NCI-H226 (cell line): ENCODE results near the gene SERPINB1.
"Not testable (repeated sequence)": the region's sequence is repeated elsewhere in the genome, so short reads cannot be mapped to it uniquely, and the experiment has no call there.

ENCODE experiments used
- DNase-seq: peaks from one replicate; pipeline ENCODE4 v3.0.0-alpha.2; 2015

The SERPINB1 gene

DNA sequence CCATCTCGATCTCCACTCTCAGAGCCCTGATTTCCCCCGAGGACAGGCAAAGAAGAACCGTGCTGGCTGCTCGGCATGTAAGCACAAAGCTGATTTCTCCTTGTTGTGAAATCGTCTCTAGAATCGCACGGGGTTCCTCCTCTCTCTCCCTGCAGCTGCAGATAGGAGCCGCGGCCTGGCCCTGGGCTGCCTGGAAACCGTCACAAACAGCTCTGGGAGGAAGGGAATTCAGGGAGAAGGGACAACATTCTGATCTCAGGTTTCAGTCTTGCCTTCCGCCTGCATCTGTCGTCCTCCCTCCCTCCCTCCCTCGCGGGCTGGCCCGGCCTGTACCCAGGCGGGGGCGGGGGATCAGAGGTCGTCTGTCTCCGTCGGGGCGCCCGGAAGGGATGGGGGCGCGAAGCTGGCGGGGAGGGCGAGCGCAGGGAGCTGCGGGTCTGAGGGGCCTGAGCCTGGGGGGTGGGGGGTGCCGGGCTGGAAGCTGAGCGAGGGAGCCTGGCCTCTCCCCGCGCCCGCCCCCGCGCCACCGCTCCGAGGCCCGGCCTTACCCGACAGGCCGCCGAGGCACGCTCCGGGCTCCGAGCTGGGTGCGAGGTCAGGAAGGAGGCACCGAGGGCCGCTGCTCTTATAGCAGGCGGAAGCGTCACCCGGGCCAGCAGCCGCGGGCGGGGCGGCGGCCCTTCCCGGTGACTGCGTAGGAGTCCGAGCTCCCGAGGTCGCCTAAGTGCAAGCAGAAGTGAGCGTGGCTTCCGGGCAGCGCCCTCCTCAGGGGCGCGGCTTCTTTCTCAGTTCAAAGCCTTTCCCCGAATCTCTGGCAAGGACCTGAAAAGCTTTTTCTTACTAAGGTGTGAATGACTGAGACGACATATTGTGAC, at the start of gene SERPINB1:
SERPINB1 (minus strand) TSS at position 600 of the 875 bp plus-strand sequence. CDS start 1,277 bp downstream, outside the sequence.
- peak; percentile 76 for DNase-seq

DNA sequence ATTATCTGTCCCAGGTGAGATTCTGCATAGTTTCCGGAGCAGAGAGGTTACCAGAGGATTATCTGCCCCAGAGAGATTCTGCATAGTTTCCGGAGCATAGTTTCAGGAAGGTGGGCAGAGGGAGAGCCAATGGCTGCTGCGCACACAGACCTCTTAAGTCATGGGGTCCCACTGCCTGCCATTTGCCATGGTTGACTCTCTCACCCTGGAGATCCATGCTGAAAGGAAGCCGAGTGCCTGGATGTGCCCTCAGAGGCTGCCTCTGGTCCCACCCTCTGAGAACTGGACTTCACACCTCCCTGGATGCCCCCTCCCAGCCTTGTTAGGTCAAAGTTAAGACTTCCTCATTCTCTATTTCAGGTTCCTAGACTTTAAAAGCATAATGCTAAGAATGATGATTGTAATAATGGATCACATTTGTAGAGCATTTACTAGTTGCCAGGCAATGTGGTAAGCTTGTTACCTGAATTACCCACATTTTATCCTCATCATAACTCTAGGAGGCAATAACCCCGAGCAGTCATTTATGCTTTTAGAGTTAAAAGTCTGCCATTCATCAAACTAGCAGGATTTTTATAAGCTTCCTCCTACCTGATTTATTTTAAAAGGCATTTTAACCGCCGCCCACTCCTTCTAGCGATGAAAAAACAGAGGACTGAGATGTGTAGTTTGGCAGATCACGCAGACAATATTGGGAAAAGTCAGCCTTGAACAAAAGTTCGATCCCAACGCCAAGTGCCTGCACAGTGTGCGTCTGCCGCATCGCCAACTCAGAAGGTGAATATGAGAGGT, 49.5 kb upstream of the SERPINB1 start:
- DNase-seq, result no peak

DNA sequence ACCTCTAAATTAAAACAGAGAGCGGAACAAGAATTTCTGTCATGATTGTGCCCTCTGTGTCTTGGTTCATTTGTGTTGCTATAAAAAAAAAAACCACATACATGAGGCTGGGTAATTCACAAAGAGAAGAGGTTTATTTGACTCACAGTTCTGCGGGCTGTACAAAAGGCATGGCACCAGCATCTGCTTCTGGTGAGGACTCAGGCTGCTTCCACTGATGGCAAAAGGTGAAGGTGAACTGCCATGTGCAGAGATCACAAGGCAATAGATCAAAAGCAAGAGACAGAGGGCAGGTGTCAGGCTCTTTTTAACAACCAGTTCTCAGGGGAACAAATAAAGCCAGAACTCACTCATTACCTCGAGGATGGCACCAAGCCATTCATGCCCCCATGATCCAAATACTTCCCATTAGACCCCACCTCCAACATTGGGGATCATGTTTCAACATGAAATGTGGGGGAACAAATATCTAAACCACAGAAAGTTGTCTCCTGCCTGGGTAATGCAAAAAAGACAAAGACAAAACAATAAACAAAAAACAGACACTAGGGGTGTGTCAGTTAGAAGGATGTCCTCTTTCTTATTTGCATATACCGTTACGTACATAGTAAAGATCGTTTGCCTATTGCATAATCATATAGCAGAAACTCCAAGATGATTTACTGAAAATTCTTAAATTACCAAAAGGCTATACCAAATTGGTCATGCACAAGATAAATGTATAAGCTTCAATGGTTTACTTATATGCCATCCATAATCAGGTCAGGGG, 44.5 kb upstream of the SERPINB1 start:
- no peak for DNase-seq

DNA sequence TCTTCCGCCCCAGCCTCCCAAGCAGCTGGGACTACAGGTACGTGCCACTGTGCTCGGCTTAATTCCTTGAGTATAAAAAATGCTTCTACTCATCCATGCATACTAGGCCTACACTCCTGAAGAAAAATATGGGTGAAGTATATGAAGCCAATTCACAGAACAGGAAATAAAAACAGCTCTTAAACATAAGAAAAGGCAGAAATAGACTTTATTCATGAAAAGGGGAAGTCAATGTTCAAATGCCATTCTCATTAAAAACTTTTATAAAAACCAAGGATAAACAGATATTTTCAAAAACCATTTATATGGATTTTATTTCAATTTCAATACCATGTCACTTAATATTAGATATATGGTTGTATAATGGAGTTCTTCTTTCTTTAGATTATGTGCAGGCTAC, 43.1 kb upstream of the SERPINB1 start:
- no peak for DNase-seq

DNA sequence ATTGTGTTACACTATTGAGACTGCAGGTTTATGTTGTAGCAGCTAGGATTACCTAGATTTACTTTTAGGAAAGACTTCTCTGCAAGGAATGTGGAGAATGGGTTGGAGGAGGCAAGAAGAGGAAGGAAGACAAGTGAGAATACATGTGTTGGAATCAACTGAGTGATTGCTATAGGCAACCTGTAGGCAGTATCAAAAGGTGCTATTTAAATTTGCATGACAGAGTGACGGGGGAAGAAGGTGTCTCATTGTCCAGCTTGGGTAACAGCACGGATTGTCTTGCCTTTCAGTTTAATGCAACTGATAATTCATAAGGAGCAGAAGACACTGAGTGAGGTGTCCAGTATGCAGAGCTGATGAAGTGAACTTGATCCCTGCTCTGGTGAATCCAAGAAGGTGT, 42.0 kb upstream of the SERPINB1 start:
- no peak for DNase-seq

DNA sequence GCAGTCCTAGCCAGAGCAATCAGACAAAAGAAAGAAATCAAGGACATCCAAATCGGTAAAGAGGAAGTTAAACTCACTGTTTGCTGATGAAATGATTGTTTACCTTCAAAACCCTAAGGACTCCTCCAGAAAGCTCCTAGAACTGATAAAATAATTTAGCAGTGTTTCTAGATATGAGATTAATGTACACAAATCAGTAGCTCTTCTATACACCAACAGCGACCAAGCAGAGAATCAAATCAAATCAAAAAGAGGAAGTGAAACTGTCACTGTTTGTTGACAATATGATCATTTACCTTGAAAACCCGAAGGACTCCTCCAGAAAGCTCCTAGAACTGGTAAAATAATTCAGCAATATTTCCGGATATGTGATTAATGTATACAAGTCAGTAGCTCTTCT, 39.8 kb upstream of the SERPINB1 start:
- DNase-seq, result no peak

DNA sequence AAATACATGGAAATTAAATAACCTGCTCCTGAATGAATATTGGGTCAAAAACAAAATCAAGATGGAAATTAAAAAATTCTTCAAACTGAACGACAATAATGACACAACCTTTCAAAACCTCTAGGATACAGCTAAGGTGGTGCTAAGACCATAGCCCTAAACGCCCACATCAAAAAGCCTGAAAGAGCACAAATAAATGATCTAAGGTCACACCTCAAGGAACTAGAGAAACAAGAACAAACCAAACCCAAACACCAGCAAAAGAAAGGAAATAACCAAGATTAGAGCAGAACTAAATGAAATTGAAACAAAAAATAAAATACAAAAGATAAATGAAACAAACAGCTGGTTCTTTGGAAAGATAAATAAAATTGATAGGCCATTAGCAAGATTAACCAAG, 38.5 kb upstream of the SERPINB1 start:
- DNase-seq, result not testable (repeated sequence)

DNA sequence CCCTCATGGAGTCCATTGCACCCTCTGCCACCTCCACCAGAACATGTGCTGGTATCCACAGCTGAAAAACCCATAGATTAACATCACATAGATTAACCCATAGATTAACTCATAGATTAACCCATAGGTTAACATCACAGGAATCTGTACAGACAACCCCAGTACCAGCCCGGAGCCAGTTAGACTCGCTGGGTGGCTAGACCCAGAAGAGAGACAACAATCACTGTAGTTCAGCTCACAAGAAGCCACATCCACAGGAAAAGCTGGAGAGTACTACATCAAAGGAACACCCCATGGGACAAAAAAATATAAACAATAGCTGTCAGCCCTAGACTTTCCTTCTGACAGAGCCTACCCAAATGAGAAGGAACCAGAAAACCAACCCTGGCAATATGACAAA, 36.3 kb upstream of the SERPINB1 start:
- DNase-seq, result no peak

DNA sequence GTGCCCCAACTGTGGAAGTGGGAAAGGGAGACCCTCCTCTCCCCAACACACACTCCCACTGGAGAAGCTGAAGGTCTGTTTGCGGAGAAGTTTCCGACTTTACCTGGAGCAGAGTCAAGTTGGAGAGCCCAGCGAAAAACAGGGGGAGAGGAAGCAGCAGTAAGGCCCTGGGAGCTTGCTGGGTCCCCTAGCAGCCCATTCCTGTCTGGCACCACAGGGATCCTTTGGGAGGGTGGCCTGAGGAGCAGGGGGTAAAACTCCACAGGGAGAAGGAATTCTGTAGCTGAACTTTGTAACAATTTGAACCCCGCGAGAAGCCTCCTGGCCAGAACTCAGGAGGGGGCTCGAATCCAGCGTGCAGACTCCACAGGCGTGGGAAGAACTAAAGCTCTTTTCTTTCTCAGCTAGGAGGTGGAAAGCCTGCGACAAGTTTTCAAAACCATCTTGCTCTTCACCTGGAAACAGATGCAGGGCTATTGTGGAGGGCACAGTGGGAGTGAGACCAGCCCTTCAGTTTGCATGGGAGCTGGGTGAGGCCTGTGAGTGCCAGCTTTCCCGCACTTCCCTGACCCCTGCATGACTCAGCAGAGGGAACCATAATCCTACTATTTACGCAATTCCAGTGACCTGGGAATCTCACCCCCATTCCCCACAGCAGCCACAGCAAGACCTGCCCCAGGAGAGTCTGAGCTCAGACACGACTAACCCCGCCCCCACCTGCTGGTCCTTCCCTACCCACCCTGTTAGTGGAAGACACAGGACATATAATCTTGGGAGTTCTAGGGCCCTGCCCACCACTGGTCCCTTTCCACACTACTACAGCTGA, 35.6 kb upstream of the SERPINB1 start:
- DNase-seq, result peak; percentile 62

DNA sequence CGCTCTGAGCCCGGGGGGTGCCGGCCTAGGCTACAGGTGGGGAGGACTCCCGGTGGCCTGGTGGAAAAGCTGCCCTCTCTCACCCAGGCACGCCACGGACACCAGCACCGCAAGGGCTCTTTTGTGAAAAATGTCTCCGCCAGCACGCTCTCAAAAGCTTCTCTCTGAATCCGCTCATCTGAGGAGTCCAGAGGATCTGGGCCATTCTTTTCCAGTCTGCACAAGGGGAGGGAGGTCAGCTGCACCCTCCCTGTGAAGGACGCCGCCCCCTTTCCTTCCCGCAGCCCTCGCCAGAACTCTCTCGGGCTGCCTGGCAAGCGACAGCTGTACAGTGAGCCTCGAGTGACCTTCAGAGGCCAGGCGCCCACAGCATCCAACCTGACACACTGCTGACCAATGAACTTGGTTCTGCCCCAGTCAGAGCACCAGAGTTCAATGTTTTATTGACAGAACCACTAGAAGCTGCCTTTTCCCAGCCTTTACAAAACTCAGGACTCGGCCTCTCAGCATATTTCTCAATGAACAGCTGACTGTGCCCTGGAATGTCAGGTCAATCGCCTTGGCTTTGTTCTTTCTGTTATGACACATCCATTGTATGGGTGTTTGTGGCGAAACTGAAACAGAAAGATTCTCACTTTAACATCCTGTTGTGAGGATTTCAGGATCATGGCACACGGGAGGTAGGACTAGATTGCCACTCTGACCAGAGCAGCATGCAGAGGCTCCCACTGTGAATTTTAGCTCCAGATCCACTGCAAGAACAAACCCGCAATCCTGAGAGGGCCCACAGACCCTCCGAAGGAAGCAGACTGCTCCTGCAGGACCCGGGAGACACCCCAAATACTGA, 34.8 kb upstream of the SERPINB1 start:
- DNase-seq, result peak; percentile 81

DNA sequence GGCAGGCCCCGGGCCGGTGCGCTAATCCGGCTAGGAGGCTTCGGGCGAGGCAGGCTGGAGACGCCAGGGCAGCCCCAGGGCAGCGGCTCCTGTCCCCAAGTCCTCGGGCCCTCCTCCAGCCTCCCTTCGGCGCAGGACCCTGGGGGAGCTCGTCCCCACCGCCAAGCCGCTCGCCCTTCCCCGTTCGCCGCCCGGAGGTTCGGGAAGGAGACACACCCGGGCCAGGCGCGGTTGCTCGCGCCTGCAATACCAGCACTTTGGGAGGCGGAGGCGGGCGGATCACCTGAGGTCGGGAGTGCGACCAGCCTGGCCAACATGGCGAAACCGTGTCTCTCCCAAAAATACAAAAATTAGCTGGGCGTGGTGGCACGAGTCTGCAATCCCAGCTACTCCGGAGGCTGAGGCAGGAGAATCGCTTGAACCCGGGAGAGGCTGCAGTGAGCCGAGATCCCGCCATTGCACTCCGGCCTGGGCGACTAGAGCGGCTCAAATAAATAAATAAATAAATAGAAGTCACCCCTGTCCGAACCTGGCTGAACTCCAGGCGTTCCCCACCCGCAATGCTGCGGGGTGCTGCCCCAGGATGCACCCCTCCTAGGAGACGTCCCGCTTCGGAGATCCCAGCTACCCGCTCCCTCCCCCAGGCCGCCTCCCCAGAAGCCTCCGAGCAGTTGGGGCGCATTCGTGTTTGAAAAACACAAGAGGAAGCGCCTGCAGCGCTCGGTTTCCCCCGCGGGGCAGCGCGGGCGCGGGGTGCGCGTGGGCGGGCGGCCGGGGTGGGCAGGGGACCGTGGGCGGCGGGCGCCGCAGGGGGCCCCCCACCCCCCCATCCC, 33.9 kb upstream of the SERPINB1 start:
- no peak for DNase-seq

DNA sequence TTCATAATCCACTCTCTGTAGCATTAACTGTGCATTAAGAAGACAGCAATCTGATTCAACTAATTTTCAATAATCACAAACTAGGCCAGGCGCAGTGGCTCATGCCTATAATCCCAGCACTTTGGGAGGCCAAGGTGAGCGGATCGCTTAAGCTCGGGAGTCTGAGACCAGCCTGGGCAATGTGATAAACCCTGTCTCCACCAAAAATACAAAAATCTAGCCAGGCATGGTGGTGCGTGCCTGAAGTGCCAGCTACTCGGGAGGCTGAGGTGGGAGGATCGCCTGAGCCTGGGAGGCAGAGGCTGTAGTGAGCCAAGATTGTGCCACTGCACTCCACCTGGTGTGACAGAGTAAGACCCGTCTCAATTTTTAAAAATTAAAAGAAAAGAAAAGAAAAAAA, 32.0 kb upstream of the SERPINB1 start:
- no peak for DNase-seq

DNA sequence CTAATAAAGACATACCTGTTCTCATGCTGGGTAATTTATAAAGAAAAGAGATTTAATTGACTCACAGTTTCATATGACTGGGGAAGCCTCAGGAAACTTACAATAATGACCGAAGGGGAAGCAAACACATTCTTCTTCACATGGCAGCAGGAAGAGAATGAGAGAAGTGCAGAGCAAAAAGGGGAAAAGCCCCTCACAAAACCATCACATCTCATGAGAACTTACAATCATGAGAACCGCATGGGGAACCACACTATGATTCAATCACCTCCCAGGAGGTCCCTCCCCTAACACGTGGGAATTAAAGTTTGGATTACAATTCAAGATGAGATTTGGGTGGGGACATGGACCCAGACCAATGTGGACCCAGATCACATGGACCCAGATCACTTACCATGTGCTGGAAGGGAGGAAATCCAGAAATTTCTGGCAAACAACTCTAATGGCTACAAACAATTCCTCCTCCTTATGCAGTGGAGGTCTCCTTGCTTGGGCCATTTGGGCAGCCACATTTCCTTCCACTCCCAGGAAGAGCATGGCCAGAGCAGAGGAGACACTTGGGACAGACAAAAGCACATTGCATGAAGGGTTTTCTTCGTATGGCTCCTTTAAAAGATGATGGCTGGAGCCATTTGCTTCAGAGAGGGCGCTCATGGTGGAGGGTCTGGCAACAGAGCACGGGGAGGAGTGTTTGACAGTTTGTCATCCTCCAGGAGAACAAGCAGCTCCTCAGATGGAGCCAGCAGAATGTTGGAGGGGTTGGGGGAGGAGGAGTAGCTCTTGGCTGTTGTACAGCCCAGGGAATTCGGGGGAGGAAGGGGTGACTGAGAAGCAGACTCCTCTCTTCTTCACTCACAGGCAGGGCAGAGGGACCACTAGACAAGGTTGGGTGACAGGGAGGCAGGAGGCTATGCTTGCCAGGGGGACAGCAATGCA, 31.0 kb upstream of the SERPINB1 start:
- DNase-seq, result no peak

DNA sequence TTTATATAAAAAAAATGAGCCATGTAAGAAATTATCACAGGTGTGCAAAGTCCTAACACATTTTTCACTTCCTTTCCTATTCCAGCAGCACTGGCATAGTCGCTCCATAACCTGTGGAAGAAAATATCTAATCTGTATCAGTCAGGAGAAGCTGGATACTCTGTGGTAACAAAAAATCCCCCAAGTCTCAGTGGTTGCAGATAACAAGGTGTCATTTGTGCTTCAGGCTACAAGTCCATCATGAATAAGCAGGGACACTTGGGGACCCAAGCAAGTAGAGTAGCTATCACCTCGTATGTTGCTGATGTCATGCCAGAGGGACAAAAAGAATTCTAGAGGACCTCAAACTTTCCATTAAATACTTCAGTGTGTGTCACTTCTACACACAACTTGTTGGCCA, 30.3 kb upstream of the SERPINB1 start:
- no peak for DNase-seq

DNA sequence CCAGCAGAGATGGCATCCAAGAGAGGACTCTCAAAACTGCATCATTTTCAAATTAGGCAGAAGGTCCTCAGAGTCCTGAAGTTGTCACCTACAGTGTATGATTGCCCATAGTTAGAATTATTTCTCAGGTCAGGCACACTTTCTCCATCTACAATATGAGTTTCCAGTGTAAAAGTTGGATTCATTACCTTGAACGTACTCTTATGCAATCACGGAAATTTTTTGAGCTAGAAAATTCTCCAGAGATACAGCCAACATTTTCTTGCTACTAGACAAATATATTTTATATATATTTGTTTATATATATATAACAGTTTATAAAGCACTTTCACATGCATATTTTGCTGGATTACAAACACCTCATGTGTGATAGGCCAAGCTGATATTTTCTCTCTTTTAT, 29.4 kb upstream of the SERPINB1 start:
- no peak for DNase-seq

DNA sequence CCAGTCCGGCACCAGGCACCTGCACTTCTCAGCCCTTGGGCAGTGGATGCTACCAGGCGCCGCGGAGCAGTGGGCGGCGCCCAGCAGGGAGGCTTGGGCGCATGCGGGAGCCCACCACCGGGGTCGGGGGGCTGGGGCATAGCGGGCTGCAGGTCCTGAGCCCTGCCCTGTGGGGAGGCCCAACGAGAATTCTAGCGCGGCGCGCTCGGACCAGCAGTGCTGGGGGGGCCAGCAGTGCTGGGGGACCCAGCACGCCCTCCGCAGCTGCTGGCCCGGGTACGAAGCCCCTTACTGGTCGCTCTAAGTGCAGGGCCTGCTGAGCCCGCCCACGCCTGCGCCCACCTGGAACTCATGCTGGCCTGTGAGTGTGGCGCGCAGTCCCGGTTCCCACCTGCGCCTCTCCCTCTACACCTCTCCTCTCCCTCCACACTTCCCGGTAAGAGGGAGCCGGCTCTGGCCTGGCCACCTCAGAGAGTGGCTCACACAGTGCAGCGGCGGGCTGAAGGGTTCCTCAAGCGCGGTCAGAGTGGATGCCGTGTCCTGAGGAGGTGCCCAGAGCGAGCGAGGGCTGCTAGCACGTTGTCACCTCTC, 28.5 kb upstream of the SERPINB1 start:
- DNase-seq, result no peak

DNA sequence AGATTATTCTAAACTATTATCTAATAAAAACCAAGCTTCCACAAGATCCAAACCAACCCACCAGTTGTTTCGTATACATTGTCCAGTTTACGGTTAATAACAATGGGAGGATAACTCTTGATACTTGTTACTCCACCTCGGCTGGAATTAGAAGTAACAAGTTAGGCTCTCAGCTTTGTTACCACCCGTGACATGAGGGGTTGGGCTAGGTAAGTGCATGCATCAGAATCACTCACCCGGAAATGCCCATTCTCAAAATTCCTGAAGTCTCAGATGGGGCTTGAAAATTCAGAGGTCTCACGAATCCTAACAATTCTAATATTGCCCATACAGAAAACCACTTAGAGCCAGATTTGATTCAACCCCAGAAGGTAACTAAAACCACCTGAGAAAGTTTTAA, 27.0 kb upstream of the SERPINB1 start:
- no peak for DNase-seq

DNA sequence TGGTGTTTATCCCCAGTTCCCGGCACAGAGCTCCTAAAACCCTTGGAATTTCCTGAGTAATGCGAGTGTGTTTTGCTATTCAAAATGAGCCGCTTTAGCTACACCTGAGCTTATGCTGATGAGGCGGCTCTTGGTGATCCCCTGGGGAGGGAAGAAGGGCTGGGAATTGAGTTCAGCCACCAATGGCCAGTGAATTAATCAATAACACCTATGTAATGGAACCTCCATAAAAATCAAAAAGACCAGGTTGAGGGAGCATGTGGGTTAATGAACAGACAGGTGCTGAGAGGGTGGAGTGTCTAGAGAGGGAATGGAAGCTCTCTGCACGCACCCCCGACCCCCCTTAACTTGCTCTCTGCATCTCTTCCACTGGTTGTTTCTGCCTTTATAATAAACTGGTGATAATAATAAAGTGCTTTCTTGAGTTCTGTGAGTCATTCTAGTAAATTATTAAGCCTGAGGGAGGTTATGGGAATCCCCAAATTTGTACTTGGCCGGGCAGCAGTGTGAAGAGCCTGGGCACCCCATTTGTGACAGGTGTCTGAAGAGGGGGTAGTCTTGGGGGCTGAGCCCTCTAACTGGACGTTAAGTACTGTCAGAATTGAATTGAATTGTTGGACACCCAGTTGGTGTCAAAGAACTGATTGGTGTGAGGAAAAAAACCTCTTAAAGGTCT, 24.6 kb upstream of the SERPINB1 start:
- DNase-seq, result no peak
